ENCODE results near the gene CACFD1.

The CACFD1 gene

GRCh38 chr9:133425049-133425632 lies 34.6 kb upstream of the CACFD1 start:
- FAIRE-seq (no peak), DNase-seq (ENCODE audit: insufficient read length, low spot score) (no peak)
- TF ChIP-seq POU2F2 (IDR thresholded peaks at IDR 0.05; ENCODE audit: low read depth, low read length) (no peak), PAX5 (IDR thresholded peaks at IDR 0.05; ENCODE audit: insufficient read depth, low read length, severe bottlenecking) (no peak)

GRCh38 chr9:133426011-133426410 lies 33.8 kb upstream of the CACFD1 start:
- FAIRE-seq (no peak), DNase-seq (ENCODE audit: insufficient read length, low spot score) (no peak)
- TF ChIP-seq SPI1 (IDR thresholded peaks at IDR 0.05; ENCODE audit: low read depth, low read length) (no peak), POLR2A (IDR thresholded peaks at IDR 0.05; ENCODE audit: low read depth, low read length) (no peak), POLR2AphosphoS5 (IDR thresholded peaks at IDR 0.05; ENCODE audit: low read depth, low read length) (no peak), PAX5 (IDR thresholded peaks at IDR 0.05; ENCODE audit: insufficient read depth, low read length, severe bottlenecking) (no peak), TAF1 (IDR thresholded peaks at IDR 0.05; ENCODE audit: low read depth, low read length) (no peak), POU2F2 (IDR thresholded peaks at IDR 0.05; ENCODE audit: low read depth, low read length) (no peak)

GRCh38 chr9:133427658-133428348 lies 32.0 kb upstream of the CACFD1 start:
- DNase-seq (ENCODE audit: insufficient read length, low spot score) (no peak), FAIRE-seq (no peak)
- TF ChIP-seq POLR2A (IDR thresholded peaks at IDR 0.05; ENCODE audit: low read depth, low read length) = no peak
- TF ChIP-seq TAF1 (IDR thresholded peaks at IDR 0.05; ENCODE audit: low read depth, low read length) = no peak
- TF ChIP-seq SPI1 (IDR thresholded peaks at IDR 0.05; ENCODE audit: low read depth, low read length) = no peak
- no peak for TF ChIP-seq POLR2AphosphoS5 (IDR thresholded peaks at IDR 0.05; ENCODE audit: low read depth, low read length)
- no peak for TF ChIP-seq PAX5 (IDR thresholded peaks at IDR 0.05; ENCODE audit: insufficient read depth, low read length, severe bottlenecking)
- no peak for TF ChIP-seq POU2F2 (IDR thresholded peaks at IDR 0.05; ENCODE audit: low read depth, low read length)

GRCh38 chr9:133428617-133429101 lies 31.1 kb upstream of the CACFD1 start:
- peak; percentile 64 for FAIRE-seq
- peak; percentile 75 for DNase-seq (ENCODE audit: insufficient read length, low spot score)
- TF ChIP-seq SPI1 (IDR thresholded peaks at IDR 0.05; ENCODE audit: low read depth, low read length) (no peak), PAX5 (IDR thresholded peaks at IDR 0.05; ENCODE audit: insufficient read depth, low read length, severe bottlenecking) (no peak), POU2F2 (IDR thresholded peaks at IDR 0.05; ENCODE audit: low read depth, low read length) (no peak), TAF1 (IDR thresholded peaks at IDR 0.05; ENCODE audit: low read depth, low read length) (no peak), POLR2A (IDR thresholded peaks at IDR 0.05; ENCODE audit: low read depth, low read length) (no peak), POLR2AphosphoS5 (IDR thresholded peaks at IDR 0.05; ENCODE audit: low read depth, low read length) (no peak)

GRCh38 chr9:133429214-133429613 lies 30.6 kb upstream of the CACFD1 start:
- TF ChIP-seq POU2F2 (IDR thresholded peaks at IDR 0.05; ENCODE audit: low read depth, low read length) (no peak), PAX5 (IDR thresholded peaks at IDR 0.05; ENCODE audit: insufficient read depth, low read length, severe bottlenecking) (no peak), POLR2A (IDR thresholded peaks at IDR 0.05; ENCODE audit: low read depth, low read length) (no peak), SPI1 (IDR thresholded peaks at IDR 0.05; ENCODE audit: low read depth, low read length) (no peak), TAF1 (IDR thresholded peaks at IDR 0.05; ENCODE audit: low read depth, low read length) (no peak), POLR2AphosphoS5 (IDR thresholded peaks at IDR 0.05; ENCODE audit: low read depth, low read length) (no peak)
- no peak for DNase-seq (ENCODE audit: insufficient read length, low spot score)
- no peak for FAIRE-seq

GRCh38 chr9:133429641-133430161 lies 30.1 kb upstream of the CACFD1 start:
- peak; percentile 50 for DNase-seq (ENCODE audit: insufficient read length, low spot score)
- TF ChIP-seq PAX5 (IDR thresholded peaks at IDR 0.05; ENCODE audit: insufficient read depth, low read length, severe bottlenecking) = no peak
- TF ChIP-seq POLR2AphosphoS5 (IDR thresholded peaks at IDR 0.05; ENCODE audit: low read depth, low read length) = no peak
- TF ChIP-seq POLR2A (IDR thresholded peaks at IDR 0.05; ENCODE audit: low read depth, low read length) = no peak
- no peak for TF ChIP-seq POU2F2 (IDR thresholded peaks at IDR 0.05; ENCODE audit: low read depth, low read length)
- TF ChIP-seq SPI1 (IDR thresholded peaks at IDR 0.05; ENCODE audit: low read depth, low read length) = no peak
- TF ChIP-seq TAF1 (IDR thresholded peaks at IDR 0.05; ENCODE audit: low read depth, low read length) = no peak
- no peak for FAIRE-seq

GRCh38 chr9:133430244-133430643 lies 29.5 kb upstream of the CACFD1 start:
- DNase-seq (ENCODE audit: insufficient read length, low spot score) (no peak), FAIRE-seq (no peak)

GRCh38 chr9:133433351-133433843 lies 26.4 kb upstream of the CACFD1 start:
- TF ChIP-seq PAX5 (IDR thresholded peaks at IDR 0.05; ENCODE audit: insufficient read depth, low read length, severe bottlenecking) = no peak
- no peak for TF ChIP-seq TAF1 (IDR thresholded peaks at IDR 0.05; ENCODE audit: low read depth, low read length)
- no peak for TF ChIP-seq POU2F2 (IDR thresholded peaks at IDR 0.05; ENCODE audit: low read depth, low read length)
- no peak for TF ChIP-seq SPI1 (IDR thresholded peaks at IDR 0.05; ENCODE audit: low read depth, low read length)
- DNase-seq (ENCODE audit: insufficient read length, low spot score) (no peak), FAIRE-seq (no peak)

More at GRCh38 chr9:133430244-133430643, 29.5 kb upstream of the CACFD1 start:
- TF ChIP-seq POLR2A (IDR thresholded peaks at IDR 0.05; ENCODE audit: low read depth, low read length) = no peak
- TF ChIP-seq SPI1 (IDR thresholded peaks at IDR 0.05; ENCODE audit: low read depth, low read length) = no peak
- TF ChIP-seq POLR2AphosphoS5 (IDR thresholded peaks at IDR 0.05; ENCODE audit: low read depth, low read length) = no peak
- no peak for TF ChIP-seq PAX5 (IDR thresholded peaks at IDR 0.05; ENCODE audit: insufficient read depth, low read length, severe bottlenecking)

GRCh38 chr9:133436681-133437080 lies 23.1 kb upstream of the CACFD1 start:
- FAIRE-seq (no peak), DNase-seq (ENCODE audit: insufficient read length, low spot score) (no peak)
- TF ChIP-seq TAF1 (IDR thresholded peaks at IDR 0.05; ENCODE audit: low read depth, low read length) = no peak
